Measurements from ENCODE around the gene KIF1B.
"Not testable (repeated sequence)": the region's sequence is repeated elsewhere in the genome, so short reads cannot be mapped to it uniquely, and the experiment has no call there.

KIF1B gene

DNA sequence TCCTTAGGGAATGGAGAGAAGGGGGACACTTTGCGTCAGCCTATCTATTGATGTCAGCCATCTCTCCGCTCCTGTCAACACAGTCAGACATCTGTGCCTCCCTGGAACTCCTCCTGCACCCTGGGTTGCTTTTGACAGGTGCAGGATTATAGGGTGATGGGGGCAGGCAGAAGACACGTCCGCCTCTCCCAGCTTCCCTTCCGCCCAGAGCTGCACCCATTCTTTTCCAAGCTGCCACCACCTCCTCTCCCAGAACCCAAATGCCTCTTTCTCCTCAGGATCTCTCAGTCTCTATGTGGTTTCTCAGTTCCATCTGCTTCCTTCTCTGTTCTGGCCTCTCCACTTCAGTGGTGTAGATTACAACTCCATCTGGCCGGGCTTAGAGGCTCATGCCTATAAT, 17.1 kb upstream of the KIF1B start:
- DNase-seq (ENCODE audit: low read depth) = no peak
- TF ChIP-seq CTCF (IDR thresholded peaks at IDR 0.05; ENCODE audit: low read depth, low read length, missing control alignments) = no peak
- in situ Hi-C loops (cut with HindIII; ENCODE audit: low sequenced_read_pairs) = no loop called here
- H3K4me3 ChIP-seq (ENCODE audit: low read depth, low read length) = no peak overlapping the region

- DNase-seq (ENCODE audit: low read depth) = no peak
- TF ChIP-seq CTCF (IDR thresholded peaks at IDR 0.05; ENCODE audit: low read depth, low read length, missing control alignments) = no peak
- in situ Hi-C loops (cut with HindIII; ENCODE audit: low sequenced_read_pairs) = no loop called here
- H3K4me3 ChIP-seq (ENCODE audit: low read depth, low read length) = no peak overlapping the region
These were observed 14.8 kb upstream of the KIF1B start for GRCh38 chr1:10195570-10195969.

DNA sequence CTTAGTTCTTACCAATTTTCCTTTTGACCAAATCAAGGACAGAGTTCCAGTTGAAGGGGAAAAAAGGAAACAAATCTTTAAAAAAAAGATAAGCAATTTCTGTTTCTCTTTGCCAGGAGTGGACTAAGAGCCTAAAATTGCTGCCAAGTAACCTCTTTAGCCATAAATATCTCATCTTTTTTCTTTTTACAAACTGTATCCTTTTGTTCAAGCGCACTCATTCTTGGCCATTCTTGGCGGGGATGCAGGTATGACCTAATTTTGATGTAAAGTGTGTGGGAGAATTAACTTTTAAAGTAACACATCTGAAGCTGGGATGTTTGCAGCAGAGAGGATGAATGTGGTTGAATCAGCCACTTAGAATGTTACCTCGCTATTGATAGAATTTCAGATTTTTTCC, 13.4 kb upstream of the KIF1B start:
- TF ChIP-seq CTCF (IDR thresholded peaks at IDR 0.05; ENCODE audit: low read depth, low read length, missing control alignments) = no peak
- in situ Hi-C loops (cut with HindIII; ENCODE audit: low sequenced_read_pairs) = no loop called here
- peak; percentile 86 for DNase-seq (ENCODE audit: low read depth)
- H3K4me3 ChIP-seq (ENCODE audit: low read depth, low read length) = no peak overlapping the region

GRCh38 chr1:10200620-10201019, 9.8 kb upstream of the KIF1B start:
- no peak for TF ChIP-seq CTCF (IDR thresholded peaks at IDR 0.05; ENCODE audit: low read depth, low read length, missing control alignments)
- in situ Hi-C loops (cut with HindIII; ENCODE audit: low sequenced_read_pairs) = no loop called here
- H3K4me3 ChIP-seq (ENCODE audit: low read depth, low read length) = no peak overlapping the region
- no peak for DNase-seq (ENCODE audit: low read depth)

DNA sequence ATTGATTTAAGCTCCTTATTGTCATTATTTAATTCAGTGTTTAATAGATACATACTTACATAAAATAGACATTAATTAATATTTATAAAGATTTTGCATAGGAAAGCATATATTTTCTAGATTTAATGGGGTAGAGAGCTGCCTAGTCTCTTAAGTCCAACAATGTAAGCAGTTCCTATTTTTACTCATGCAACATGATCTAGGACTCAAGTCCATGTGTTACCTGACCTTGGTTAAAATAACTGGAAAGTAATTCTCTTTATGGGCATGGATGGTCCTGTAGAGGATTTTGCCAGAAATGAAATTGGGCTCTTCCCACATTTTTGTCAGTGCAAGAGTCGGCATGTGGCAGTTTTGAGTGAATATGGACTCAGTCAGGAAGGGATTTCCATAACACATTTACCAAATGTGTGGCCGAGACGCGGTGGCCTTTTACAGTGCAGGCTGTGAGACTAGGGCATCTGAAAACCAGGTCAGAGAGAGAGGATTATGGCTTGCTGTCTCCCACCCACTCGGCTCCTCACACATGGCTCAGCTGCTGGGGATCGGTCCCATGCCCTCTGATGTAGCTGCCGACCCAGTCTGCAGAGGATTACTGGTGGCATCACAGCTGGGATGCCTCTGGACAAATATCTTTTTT, 6.2 kb upstream of the KIF1B start:
- no peak for TF ChIP-seq CTCF (IDR thresholded peaks at IDR 0.05; ENCODE audit: low read depth, low read length, missing control alignments)
- H3K4me3 ChIP-seq (ENCODE audit: low read depth, low read length) = no peak overlapping the region
- in situ Hi-C loops (cut with HindIII; ENCODE audit: low sequenced_read_pairs) = no loop called here
- no peak for DNase-seq (ENCODE audit: low read depth)

DNA sequence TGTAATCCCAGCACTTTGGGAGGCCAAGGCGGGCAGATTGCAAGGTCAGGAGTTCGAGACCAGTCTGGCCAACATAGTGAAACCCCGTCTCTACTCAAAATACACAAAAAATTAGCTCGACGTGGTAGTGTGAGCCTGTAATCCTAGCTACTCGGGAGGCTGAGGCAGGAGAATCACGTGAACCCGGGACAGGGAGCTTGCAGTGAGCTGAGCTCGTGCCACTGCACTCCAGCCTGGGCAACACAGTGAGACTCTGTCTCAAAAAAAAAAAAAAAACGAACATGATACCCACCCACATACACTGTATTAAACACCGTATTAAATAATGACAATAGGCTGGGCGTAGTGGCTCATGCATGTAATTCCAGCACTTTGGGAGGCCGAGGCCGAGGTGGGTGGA, 5.2 kb upstream of the KIF1B start:
- H3K4me3 ChIP-seq (ENCODE audit: low read depth, low read length); in situ Hi-C loops (cut with HindIII; ENCODE audit: low sequenced_read_pairs); DNase-seq (ENCODE audit: low read depth): not testable (repeated sequence)

DNA sequence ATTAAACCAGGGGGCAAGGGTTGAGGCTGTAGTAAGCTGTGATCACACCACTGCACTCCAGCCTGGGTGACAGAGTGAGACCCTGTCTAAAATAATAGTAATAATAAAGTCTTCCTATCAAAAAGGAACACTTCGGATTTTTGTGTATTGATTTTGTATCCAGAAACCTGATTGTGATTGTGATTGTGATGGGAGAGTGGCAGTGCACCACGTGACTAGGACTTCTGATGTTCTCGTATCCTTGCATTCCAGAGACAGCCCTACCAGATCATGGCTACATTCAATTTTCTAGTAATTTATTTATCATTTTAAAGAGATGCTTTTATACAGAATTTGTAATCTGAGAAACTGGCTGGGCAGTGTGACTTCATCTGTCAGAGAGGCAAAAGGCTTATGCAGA, 2.6 kb upstream of the KIF1B start:
- no peak for DNase-seq (ENCODE audit: low read depth)
- no peak overlapping the region for H3K4me3 ChIP-seq (ENCODE audit: low read depth, low read length)
- no peak for TF ChIP-seq CTCF (IDR thresholded peaks at IDR 0.05; ENCODE audit: low read depth, low read length, missing control alignments)
- in situ Hi-C loops (cut with HindIII; ENCODE audit: low sequenced_read_pairs) = no loop called here

Data from astrocyte of the cerebellum (primary cell).